Fibroblast of lung (primary cell): ENCODE data around the gene TTC33.

Experiments
- EZH2 ChIP-seq: IDR thresholded peaks from 2 replicates; pipeline ENCODE4 v1.5.1; 2012; ENCODE audit warnings: low read length, control low read depth, mild to moderate bottlenecking; ENCODE audit errors: missing control alignments
- TF ChIP-seq, protein P1 (sequence below), 2 donors: IDR thresholded peaks in 1 of 2; conservative IDR thresholded peaks in 1 of 2; 1 replicate in 1 of 2; 2 replicates in 1 of 2; pipeline ENCODE4 v1.5.1; 2011 to 2012; ENCODE audit warnings: low read length in 2 of 2, control low read depth in 1 of 2, inconsistent platforms in 1 of 2, low read depth in 1 of 2, mild to moderate bottlenecking in 1 of 2

- TF ChIP-seq, protein P1, sequence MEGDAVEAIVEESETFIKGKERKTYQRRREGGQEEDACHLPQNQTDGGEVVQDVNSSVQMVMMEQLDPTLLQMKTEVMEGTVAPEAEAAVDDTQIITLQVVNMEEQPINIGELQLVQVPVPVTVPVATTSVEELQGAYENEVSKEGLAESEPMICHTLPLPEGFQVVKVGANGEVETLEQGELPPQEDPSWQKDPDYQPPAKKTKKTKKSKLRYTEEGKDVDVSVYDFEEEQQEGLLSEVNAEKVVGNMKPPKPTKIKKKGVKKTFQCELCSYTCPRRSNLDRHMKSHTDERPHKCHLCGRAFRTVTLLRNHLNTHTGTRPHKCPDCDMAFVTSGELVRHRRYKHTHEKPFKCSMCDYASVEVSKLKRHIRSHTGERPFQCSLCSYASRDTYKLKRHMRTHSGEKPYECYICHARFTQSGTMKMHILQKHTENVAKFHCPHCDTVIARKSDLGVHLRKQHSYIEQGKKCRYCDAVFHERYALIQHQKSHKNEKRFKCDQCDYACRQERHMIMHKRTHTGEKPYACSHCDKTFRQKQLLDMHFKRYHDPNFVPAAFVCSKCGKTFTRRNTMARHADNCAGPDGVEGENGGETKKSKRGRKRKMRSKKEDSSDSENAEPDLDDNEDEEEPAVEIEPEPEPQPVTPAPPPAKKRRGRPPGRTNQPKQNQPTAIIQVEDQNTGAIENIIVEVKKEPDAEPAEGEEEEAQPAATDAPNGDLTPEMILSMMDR (conservative IDR thresholded peaks at IDR 0.05 in 1 of 2, IDR thresholded peaks at IDR 0.05 in 1 of 2; ENCODE audit: low read depth in 1 of 2, low read length in 2 of 2): no peak
- no peak for TF ChIP-seq EZH2
Measured at GRCh38 chr5:40682154-40683017, 73.4 kb downstream of the TTC33 start.
